Left ventricle myocardium inferior (tissue), 1 donor: ENCODE measurements around the gene ZMIZ1. TPM values are rescaled to one million over a fixed set of nuclear protein-coding genes. Genes with fewer than 3 reads are reported as not detected.
A peak's percentile ranks its signal among the peaks of the same experiment; 100 is the strongest.

Experiments used
- DNase-seq: peaks from one replicate; pipeline ENCODE4 v3.0.0-alpha.2; 2020
- H3K27ac ChIP-seq: fragments of 200-600 bp; replicated peaks from 2 replicates; pipeline ENCODE4 v1.8.0; 2021
- H3K27me3 ChIP-seq: fragments of 200-600 bp; 2 replicates; pipeline ENCODE4 v1.8.0; 2021; ENCODE audit warnings: low read depth
- H3K36me3 ChIP-seq: fragments of 200-600 bp; 2 replicates; pipeline ENCODE4 v1.8.0; 2021
- H3K4me1 ChIP-seq: fragments of 200-600 bp; 2 replicates; pipeline ENCODE4 v1.8.0; 2021
- H3K4me3 ChIP-seq: fragments of 200-600 bp; 2 replicates; pipeline ENCODE4 v1.8.0; 2021; ENCODE audit warnings: mild to moderate bottlenecking, moderate library complexity
- H3K9me3 ChIP-seq: fragments of 200-600 bp; replicated peaks from 2 replicates; pipeline ENCODE4 v1.8.0; 2021
- CTCF ChIP-seq: fragments of 200-600 bp; IDR thresholded peaks from 2 replicates; pipeline ENCODE4 v1.8.0; 2021; ENCODE audit warnings: antibody characterized with exemption, mild to moderate bottlenecking, borderline replicate concordance
- intact Hi-C: fragments of 100-400 bp; cut with micrococcal nuclease; formaldehyde crosslinking; loops from one replicate; pipeline ENCODE4 v1.11.0; 2022
- total RNA-seq: library from RNA; stranded (reverse); fragmentation: NEBNext Ultra II Directional; extraction: Animal tissue kit (Norgen Biotek cat#: 25700); gene quantifications from one replicate; pipeline ENCODE4 v1.2.1, GENCODE V29; 2021
- donor health status: DM: no; HTN: yes; CAD: no; lungs with severe emphysema.

The ZMIZ1 gene
- total RNA-seq, 1 donor from 2014 or later = 55.9 TPM

DNA sequence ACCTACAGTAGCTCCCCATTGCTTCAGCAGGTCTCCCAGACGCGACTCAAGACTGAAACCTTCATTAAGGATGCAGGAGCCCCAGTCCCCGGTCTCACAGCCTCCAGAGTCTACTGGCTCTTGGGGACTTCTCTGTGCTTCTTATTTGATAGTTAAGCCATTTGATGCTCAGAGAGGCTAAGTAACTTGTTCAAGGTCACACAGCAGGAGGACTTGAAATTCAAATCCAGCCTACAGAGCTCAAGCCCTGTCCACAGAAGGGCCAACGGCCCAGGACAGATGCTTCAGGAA is 21.2 kb upstream of the ZMIZ1 start:
- intact Hi-C loops = no loop called here
- Histone ChIP-seq H3K9me3 (no peaks in the 10 kb centered on the region), H3K4me3 (no peak overlapping the region), H3K4me1 (peaks cover 17% of the 10 kb centered on the region), H3K27me3 (no peaks in the 10 kb centered on the region), H3K27ac (no peak overlapping the region), H3K36me3 (no peaks in the 10 kb centered on the region)
- TF ChIP-seq CTCF = no peak
- peak; percentile 0 for DNase-seq

GRCh38 chr10:79047875-79048638 is 20.7 kb upstream of the ZMIZ1 start:
- intact Hi-C loops = no loop called here
- H3K36me3 ChIP-seq = no peaks in the 10 kb centered on the region
- no peaks in the 10 kb centered on the region for H3K9me3 ChIP-seq
- peaks cover 17% of the 10 kb centered on the region for H3K4me1 ChIP-seq
- no peak for TF ChIP-seq CTCF
- DNase-seq = peak; percentile 29
- no peak overlapping the region for H3K4me3 ChIP-seq
- H3K27ac ChIP-seq = peak overlapping the region; percentile 33
- H3K27me3 ChIP-seq = no peaks in the 10 kb centered on the region

GRCh38 chr10:79048639-79049550 is 19.9 kb upstream of the ZMIZ1 start:
- TF ChIP-seq CTCF = no peak
- H3K4me3 ChIP-seq = no peak overlapping the region
- no peaks in the 10 kb centered on the region for H3K36me3 ChIP-seq
- H3K9me3 ChIP-seq = no peaks in the 10 kb centered on the region
- H3K27ac ChIP-seq = peak overlapping the region; percentile 33
- no peaks in the 10 kb centered on the region for H3K27me3 ChIP-seq
- peak; percentile 9 for DNase-seq
- H3K4me1 ChIP-seq = peaks cover 17% of the 10 kb centered on the region
- intact Hi-C loops = no loop called here

DNA sequence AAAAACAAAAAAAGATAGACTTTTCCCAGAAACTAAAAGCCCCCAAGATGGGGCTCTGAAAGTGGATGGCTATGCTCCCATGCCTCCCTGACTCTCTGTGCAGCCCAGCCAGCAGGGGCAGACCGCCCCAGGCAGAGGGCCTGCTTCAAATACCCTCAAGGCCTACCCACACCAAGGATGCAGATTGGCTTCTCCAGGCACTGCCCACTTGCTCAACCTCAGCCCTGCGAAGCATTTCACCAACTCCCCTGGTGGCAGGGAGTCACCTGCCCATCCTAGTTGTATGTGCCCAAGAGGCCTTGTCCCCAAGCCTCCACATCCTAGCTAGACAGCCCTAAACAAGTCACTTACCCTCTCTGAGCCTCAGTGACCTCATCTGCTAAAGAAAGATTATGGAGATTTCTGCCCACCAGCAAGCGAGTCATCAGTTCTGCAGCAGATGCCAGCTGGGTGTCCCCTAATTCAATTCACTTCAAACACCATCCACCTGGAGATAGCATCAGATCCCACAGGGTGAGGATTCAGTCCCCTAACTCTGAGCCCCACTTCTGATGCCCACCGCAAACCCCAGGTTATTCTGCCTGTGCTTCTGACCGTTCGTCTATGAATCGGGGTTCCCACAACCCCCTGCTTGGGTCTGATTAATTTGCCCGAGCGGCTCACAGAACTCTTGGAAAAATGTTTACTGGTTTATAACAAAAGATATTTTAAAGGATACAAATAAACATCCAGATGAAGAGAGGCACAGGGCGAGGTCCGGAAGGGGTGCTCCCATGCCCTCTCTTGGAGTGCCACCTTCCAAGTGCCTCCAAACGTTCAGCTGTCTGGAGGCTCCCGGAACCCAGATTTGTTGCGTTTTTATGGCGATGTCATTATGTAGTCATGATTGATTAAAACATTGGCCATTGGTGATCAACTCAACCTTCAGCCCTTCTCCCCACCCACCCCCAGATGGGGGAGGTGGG is 18.6 kb upstream of the ZMIZ1 start:
- no peak for TF ChIP-seq CTCF
- H3K27me3 ChIP-seq = no peaks in the 10 kb centered on the region
- H3K4me3 ChIP-seq = no peak overlapping the region
- H3K4me1 ChIP-seq = peaks cover 17% of the 10 kb centered on the region
- intact Hi-C loops = no loop called here
- no peak overlapping the region for H3K27ac ChIP-seq
- no peaks in the 10 kb centered on the region for H3K36me3 ChIP-seq
- DNase-seq = peak; percentile 1
- no peaks in the 10 kb centered on the region for H3K9me3 ChIP-seq
